HepG2 (cell line): ENCODE data around the gene LRRC45. TPM values are rescaled to one million over a fixed set of nuclear protein-coding genes. Genes with fewer than 3 reads are reported as not detected.

Source experiments
- CENPT ChIP-seq: sonication (generic); formaldehyde crosslinking; IDR thresholded peaks from 2 replicates; pipeline ENCODE4 v1.8.0; 2022; ENCODE audit warnings: low read depth, mild to moderate bottlenecking, moderate library complexity, missing genetic modification reagents
- EP300 ChIP-seq, 3 experiments: sonication (generic) in 1 of 3; formaldehyde crosslinking in 1 of 3; IDR thresholded peaks; 2 replicates each; pipeline versions ENCODE4 v1.5.1 to v1.6.1; 2011 to 2020; ENCODE audit warnings: low read depth in 2 of 3, low read length in 2 of 3, borderline replicate concordance in 1 of 3, improper control_type of control experiment in 1 of 3, mild to moderate bottlenecking in 1 of 3, missing genetic modification reagents in 1 of 3, moderate library complexity in 1 of 3
- EZH2 ChIP-seq: conservative IDR thresholded peaks from 2 replicates; pipeline ENCODE4 v1.6.1; 2012; ENCODE audit warnings: mild to moderate bottlenecking, low read depth, low read length, moderate library complexity
- FOXC1 ChIP-seq: sonication (generic); formaldehyde crosslinking; IDR thresholded peaks from 2 replicates; pipeline ENCODE4 v1.8.0; 2022; ENCODE audit warnings: mild to moderate bottlenecking, missing genetic modification reagents, borderline replicate concordance
- HNRNPH1 ChIP-seq: fragments of 200-400 bp; formaldehyde crosslinking; optimal IDR thresholded peaks from 2 replicates; pipeline ENCODE3; 2017; ENCODE audit warnings: mild to moderate bottlenecking, low read depth, low read length
- KDM6A ChIP-seq: IDR thresholded peaks from 2 replicates; pipeline ENCODE4 v1.6.1; 2016; ENCODE audit warnings: low read depth
- MAZ ChIP-seq, 2 experiments: sonication (generic) in 1 of 2; formaldehyde crosslinking in 1 of 2; IDR thresholded peaks; 2 replicates each; pipeline versions ENCODE4 v1.5.0 to v1.6.1; 2012 to 2020; ENCODE audit warnings: low read depth in 2 of 2, mild to moderate bottlenecking in 2 of 2, borderline replicate concordance in 1 of 2, improper control_type of control experiment in 1 of 2, low read length in 1 of 2, missing genetic modification reagents in 1 of 2, moderate library complexity in 1 of 2
- MXD3 ChIP-seq: IDR thresholded peaks from 2 replicates; pipeline ENCODE4 v1.6.1; 2016; ENCODE audit warnings: mild to moderate bottlenecking, missing biosample characterization, missing genetic modification reagents
- MXD4 ChIP-seq: IDR thresholded peaks from 2 replicates; pipeline ENCODE4 v1.6.1; 2016; ENCODE audit warnings: mild to moderate bottlenecking, missing biosample characterization, missing genetic modification reagents
- NR2F2 ChIP-seq: IDR thresholded peaks from 2 replicates; pipeline ENCODE4 v1.6.1; 2012; ENCODE audit warnings: low read depth, inconsistent platforms, borderline replicate concordance
- PRDM15 ChIP-seq: sonication (generic); formaldehyde crosslinking; IDR thresholded peaks from 2 replicates; pipeline ENCODE4 v1.4.0; 2020; ENCODE audit warnings: missing genetic modification reagents
- RARA ChIP-seq: IDR thresholded peaks from 2 replicates; pipeline ENCODE4 v1.6.1; 2016; ENCODE audit warnings: missing genetic modification reagents, missing compliant biosample characterization
- SIN3A ChIP-seq: IDR thresholded peaks from 2 replicates; pipeline ENCODE4 v1.6.1; 2011; ENCODE audit warnings: low read depth, mild to moderate bottlenecking, control low read depth, low read length, borderline replicate concordance
- SKI ChIP-seq: fragments of 450-650 bp; IDR thresholded peaks from one replicate; pipeline ENCODE4 v1.6.1; 2018; ENCODE audit warnings: mild to moderate bottlenecking; ENCODE audit not compliant: partially characterized antibody
- ZNF12 ChIP-seq: sonication (generic); formaldehyde crosslinking; IDR thresholded peaks from 2 replicates; pipeline ENCODE4 v1.5.0; 2020; ENCODE audit warnings: missing genetic modification reagents
- ZNF121 ChIP-seq: sonication (generic); formaldehyde crosslinking; IDR thresholded peaks from 2 replicates; pipeline ENCODE4 v1.5.0; 2020; ENCODE audit warnings: mild to moderate bottlenecking, missing genetic modification reagents
- ZNF292 ChIP-seq: sonication (generic); formaldehyde crosslinking; IDR thresholded peaks from 2 replicates; pipeline ENCODE4 v1.8.1; 2022; ENCODE audit warnings: mild to moderate bottlenecking, low read depth, missing genetic modification reagents, borderline replicate concordance
- ZNF350 ChIP-seq: sonication (generic); formaldehyde crosslinking; IDR thresholded peaks from 2 replicates; pipeline ENCODE4 v1.4.0; 2020; ENCODE audit warnings: mild to moderate bottlenecking, low read depth, missing genetic modification reagents, borderline replicate concordance
- ZNF512B ChIP-seq: sonication (generic); formaldehyde crosslinking; IDR thresholded peaks from 2 replicates; pipeline ENCODE4 v1.5.1; 2020; ENCODE audit warnings: missing genetic modification reagents, mild to moderate bottlenecking, borderline replicate concordance
- ZNF780A ChIP-seq: sonication (generic); formaldehyde crosslinking; IDR thresholded peaks from 2 replicates; pipeline ENCODE4 v1.8.0; 2022; ENCODE audit warnings: mild to moderate bottlenecking, missing genetic modification reagents, moderate library complexity
- ZNF782 ChIP-seq: sonication (generic); formaldehyde crosslinking; IDR thresholded peaks from 2 replicates; pipeline ENCODE4 v1.4.0; 2020; ENCODE audit warnings: missing genetic modification reagents, mild to moderate bottlenecking, borderline replicate concordance
- ZNF816 ChIP-seq: sonication (generic); formaldehyde crosslinking; IDR thresholded peaks from 2 replicates; pipeline ENCODE4 v1.8.0; 2022; ENCODE audit warnings: missing genetic modification reagents, mild to moderate bottlenecking, borderline replicate concordance
- polyA plus RNA-seq, 8 experiments: library from polyadenylated mRNA; depleted of rRNA in 3 of 8; stranded (reverse) in 7 of 8; unstranded in 1 of 8; fragments of >200 nt; fragmentation: Illumina TruSeq in 4 of 8; extraction: Trizol in 4 of 8; gene quantifications; 2 replicates each; pipeline versions ENCODE4 v1.2.1 to v1.2.3, GENCODE V29; 2011 to 2016; ENCODE audit warnings: low read depth in 4 of 8, missing spikeins in 1 of 8, mixed read lengths in 1 of 8; ENCODE audit not compliant: insufficient read depth in 1 of 8
- total RNA-seq, 5 experiments: library from RNA; depleted of rRNA; stranded (reverse); fragments of >200 nt; fragmentation: Illumina TruSeq; extraction: Trizol; gene quantifications; 2 replicates each; pipeline ENCODE4 v1.2.3, GENCODE V29; 2016; ENCODE audit warnings: low read depth in 1 of 5

LRRC45 gene
- total and polyA plus RNA-seq, 2 of the 13 experiments (the other 11 are each of a cell fraction or from before 2014, with no cell fraction given) = 11.6 to 48.1 TPM

GRCh38 chr17:82065638-82066303 lies 42.7 kb downstream of the LRRC45 start, which contains the start of gene DUS1L (continued):
- TF ChIP-seq ZNF512B (CRISPR knock-in tag) = no peak
- peak; percentile 95 for TF ChIP-seq NR2F2
- TF ChIP-seq SIN3A = peak; percentile 46; the same call in 1 of the 2 replicates
- no peak for TF ChIP-seq ZNF816
- peak; percentile 83; the same call in 1 of the 2 replicates for TF ChIP-seq CENPT (CRISPR knock-in tag)
- TF ChIP-seq KDM6A (CRISPR knock-in tag) = no peak
- peak; percentile 46 to 48; a peak in 1 of 4 replicates for TF ChIP-seq EP300 (IDR thresholded peaks at IDR 0.05; ENCODE audit: low read depth in 2 of 2, low read length in 2 of 2)
- TF ChIP-seq EP300 (CRISPR knock-in tag; IDR thresholded peaks at IDR 0.05; ENCODE audit: borderline replicate concordance) = peak; percentile 50; the same call in 1 of the 2 replicates
- TF ChIP-seq HNRNPH1 = no peak
- TF ChIP-seq EZH2 = no peak
- TF ChIP-seq ZNF782 (CRISPR knock-in tag) = peak; percentile 53; the same call in 1 of the 2 replicates
- TF ChIP-seq MXD4 (CRISPR knock-in tag) = peak; percentile 59; the same call in 1 of the 2 replicates
- peak; percentile 73 for TF ChIP-seq RARA (CRISPR knock-in tag)
- TF ChIP-seq ZNF12 (CRISPR knock-in tag) = peak; percentile 86
- TF ChIP-seq ZNF121 (CRISPR knock-in tag) = peak; percentile 82
- peak; percentile 75 for TF ChIP-seq ZNF350
- TF ChIP-seq SKI = peak; percentile 34
- no peak for TF ChIP-seq ZNF292 (CRISPR knock-in tag)
- TF ChIP-seq MAZ (IDR thresholded peaks at IDR 0.05; ENCODE audit: borderline replicate concordance, low read depth, low read length) = peak; percentile 67; the same call in 1 of the 2 replicates
- TF ChIP-seq MAZ (CRISPR knock-in tag; IDR thresholded peaks at IDR 0.05; ENCODE audit: low read depth) = peak; percentile 93
- peak; percentile 90 for TF ChIP-seq MXD3 (CRISPR knock-in tag)
- TF ChIP-seq FOXC1 = peak; percentile 72; the same call in 1 of the 2 replicates
- TF ChIP-seq PRDM15 (CRISPR knock-in tag) = no peak
- no peak for TF ChIP-seq ZNF780A (CRISPR knock-in tag)
